Omental fat pad (tissue), 4 donors: ENCODE results near the gene DMAC2. TPM values are rescaled to one million over a fixed set of nuclear protein-coding genes. Genes with fewer than 3 reads are reported as not detected.
"Not testable (repeated sequence)": the region's sequence is repeated elsewhere in the genome, so short reads cannot be mapped to it uniquely, and the experiment has no call there.

Experiments used
- ATAC-seq: fragments of 150-250 bp; one replicate; pipeline ENCODE4 v1.9.1; 2016; ENCODE audit warnings: mild to moderate bottlenecking, moderate library complexity; ENCODE audit not compliant: low FRiP score
- DNase-seq: peaks from one replicate; pipeline ENCODE4 v3.0.0-alpha.2; 2019; ENCODE audit warnings: low spot score
- total RNA-seq, 4 donors: library from RNA; depleted of rRNA; stranded (reverse); fragments of >200 nt; gene quantifications; one replicate each; pipeline ENCODE4 v1.1.0, GENCODE V29; 2016
- TF ChIP-seq, protein P1 (sequence below), 3 donors: fragments of 450-650 bp; IDR thresholded peaks; one replicate each; pipeline ENCODE4 v1.5.1; 2016 to 2017; ENCODE audit warnings: antibody characterized with exemption in 3 of 3, mild to moderate bottlenecking in 3 of 3, moderate library complexity in 2 of 3

Gene DMAC2
- total RNA-seq, 4 donors from 2014 or later = 29.2 to 36.7 (median 35.1) TPM

DNA sequence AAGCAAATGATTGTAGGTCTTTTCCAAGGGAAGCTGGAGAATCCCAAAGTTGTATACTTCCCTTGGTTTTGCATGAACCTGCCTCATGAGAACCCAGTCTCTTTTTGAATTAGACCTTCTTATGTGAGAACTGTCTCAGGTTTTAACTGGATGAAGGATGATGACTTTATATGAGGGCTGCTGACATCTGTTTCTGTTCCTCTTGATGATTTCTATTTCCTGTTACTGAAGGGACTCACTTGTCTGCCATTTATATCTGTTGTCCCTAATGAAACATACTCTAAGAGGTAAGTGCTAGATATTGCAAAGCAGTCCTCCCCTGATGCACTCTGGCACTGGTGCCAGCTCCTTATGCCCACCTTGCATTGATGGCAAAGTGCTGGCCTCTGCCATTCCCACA lies 36.9 kb upstream of the DMAC2 start:
- DNase-seq (no peak), ATAC-seq (no peak)
- TF ChIP-seq, protein P1, sequence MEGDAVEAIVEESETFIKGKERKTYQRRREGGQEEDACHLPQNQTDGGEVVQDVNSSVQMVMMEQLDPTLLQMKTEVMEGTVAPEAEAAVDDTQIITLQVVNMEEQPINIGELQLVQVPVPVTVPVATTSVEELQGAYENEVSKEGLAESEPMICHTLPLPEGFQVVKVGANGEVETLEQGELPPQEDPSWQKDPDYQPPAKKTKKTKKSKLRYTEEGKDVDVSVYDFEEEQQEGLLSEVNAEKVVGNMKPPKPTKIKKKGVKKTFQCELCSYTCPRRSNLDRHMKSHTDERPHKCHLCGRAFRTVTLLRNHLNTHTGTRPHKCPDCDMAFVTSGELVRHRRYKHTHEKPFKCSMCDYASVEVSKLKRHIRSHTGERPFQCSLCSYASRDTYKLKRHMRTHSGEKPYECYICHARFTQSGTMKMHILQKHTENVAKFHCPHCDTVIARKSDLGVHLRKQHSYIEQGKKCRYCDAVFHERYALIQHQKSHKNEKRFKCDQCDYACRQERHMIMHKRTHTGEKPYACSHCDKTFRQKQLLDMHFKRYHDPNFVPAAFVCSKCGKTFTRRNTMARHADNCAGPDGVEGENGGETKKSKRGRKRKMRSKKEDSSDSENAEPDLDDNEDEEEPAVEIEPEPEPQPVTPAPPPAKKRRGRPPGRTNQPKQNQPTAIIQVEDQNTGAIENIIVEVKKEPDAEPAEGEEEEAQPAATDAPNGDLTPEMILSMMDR (IDR thresholded peaks at IDR 0.05) = no peak

DNA sequence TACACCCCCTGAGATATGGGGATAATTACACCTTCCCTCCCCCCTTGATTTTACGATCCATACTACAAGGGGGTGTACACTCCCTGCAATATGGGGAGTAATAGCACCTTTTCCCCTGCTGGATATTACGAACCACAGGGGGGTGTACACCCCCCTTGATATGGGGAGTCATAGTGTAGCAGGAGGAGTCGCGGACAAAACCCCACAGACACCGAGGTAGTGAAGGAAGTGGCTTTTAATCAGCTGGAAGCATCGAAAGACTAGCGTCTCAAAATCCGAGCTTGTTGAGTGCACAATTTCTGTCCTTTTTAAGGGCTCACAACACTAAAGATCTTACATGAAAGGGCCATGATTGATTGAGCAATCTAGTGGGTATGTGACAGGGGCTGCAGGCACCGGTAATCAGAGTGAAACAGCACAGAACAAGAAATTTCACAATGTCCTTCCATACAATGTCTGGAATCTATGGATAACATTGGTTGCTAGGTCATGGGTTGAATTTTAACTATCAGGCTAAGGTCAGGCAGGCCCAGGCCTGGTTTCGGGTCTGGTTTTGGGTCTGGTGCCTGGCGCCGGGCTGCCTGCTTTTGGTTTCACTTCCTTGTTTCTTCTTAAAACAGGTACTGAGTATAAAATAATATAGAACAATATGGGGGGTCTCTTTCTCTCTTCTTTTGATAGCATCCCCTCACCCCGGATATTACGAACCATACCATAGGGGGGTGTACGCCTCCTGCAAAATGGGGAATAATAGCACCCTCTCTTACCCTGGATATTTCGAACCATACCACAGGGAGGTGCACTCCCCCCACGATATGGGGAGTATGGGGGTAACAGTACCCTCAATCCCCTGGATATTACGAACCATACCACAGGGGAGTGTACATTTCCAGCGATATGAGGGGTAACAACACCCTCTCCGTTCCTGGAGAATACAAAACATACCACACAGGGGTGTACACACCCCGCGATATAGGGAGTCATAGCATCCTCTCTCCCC lies 23.8 kb upstream of the DMAC2 start:
- not testable (repeated sequence) for DNase-seq, ATAC-seq

DNA sequence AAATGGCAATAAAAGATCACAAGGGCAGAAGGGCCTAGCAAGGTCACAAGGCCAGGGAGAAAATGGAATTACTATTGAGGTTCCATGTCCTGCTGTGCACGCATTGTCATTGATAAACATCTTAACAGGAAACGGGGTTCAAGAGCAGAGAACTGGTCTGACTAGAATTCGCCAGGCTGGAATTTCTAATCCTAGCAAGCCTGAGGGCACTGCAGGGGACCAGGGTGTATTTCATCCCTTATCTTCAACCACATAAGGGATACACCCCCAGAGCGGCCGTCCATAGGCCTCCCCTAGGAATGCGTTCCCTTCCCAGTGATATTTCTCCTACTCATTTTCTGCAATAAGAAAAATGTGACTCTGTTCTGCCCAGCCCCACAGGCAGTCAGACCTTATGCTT lies 22.8 kb upstream of the DMAC2 start:
- no peak for ATAC-seq
- TF ChIP-seq, protein P1 (IDR thresholded peaks at IDR 0.05) = no peak
- DNase-seq = no peak

DNA sequence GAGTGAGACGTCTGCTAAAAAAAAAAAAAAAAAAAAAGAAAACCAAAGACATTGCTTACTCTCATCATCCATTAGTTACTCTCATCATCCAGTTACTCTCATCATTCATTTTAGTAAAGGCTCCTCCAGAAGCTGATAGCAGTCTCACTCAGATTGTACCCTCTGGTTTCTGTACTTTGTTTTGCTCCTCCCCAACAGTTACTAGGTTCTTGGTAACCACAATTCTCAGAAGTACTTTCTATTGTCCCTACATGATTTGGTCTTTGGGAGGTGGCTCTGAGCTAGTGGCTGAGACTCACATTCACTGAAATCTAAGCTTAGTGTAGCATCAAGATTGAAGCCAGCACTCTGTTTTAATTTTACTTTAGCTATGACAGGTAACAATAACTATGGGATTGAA lies 17.5 kb upstream of the DMAC2 start:
- TF ChIP-seq, protein P1 (IDR thresholded peaks at IDR 0.05) = no peak
- no peak for ATAC-seq
- DNase-seq = no peak

DNA sequence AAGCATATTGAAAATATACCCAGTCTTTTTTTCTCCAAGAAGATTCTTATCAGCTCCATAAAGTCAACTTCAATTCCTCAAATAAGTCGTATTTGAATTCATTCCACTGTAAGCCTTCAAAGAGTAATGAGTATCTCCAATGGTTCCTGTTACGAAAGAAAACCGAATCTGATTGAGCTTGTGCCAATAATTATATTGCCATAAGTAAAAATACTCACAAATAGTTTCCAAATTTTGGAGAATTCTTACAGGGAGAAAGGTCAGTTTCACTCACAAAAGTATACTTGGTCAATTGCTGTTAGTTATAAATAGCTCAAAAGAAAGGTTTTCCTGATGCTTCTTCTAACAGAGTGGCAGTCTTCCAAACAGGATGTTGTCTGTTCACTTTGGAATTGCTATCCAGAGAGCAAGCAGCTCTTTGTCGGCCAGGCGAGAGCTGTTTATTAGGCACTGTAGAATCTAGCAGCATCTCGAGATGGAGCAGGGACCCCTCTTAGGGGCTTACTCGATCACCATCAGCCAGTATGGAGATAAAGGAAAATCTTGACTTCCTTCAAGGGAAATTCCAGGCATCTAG lies 16.7 kb upstream of the DMAC2 start:
- no peak for ATAC-seq
- TF ChIP-seq, protein P1 (IDR thresholded peaks at IDR 0.05) = no peak
- DNase-seq = no peak

DNA sequence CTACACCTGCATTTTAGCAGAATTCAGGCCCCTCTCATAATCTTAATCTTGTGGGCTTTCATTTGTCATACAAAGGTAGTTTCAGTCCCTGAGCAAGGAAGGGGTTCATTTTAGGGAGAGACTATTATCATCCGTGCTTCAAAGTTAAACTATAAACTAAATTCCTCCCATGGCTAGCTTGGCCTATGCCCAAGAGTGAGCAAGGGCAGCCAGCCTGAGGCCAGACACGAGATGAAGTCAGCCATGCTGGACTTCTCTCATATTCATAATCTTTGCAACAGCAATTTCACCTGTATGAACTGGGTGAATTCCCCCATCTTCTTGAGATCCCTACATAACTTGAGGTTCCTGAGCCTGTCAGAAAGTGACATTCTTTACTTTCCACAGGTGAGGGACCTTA lies 16.2 kb upstream of the DMAC2 start:
- TF ChIP-seq, protein P1 (IDR thresholded peaks at IDR 0.05) = no peak
- ATAC-seq = no peak
- DNase-seq = no peak

DNA sequence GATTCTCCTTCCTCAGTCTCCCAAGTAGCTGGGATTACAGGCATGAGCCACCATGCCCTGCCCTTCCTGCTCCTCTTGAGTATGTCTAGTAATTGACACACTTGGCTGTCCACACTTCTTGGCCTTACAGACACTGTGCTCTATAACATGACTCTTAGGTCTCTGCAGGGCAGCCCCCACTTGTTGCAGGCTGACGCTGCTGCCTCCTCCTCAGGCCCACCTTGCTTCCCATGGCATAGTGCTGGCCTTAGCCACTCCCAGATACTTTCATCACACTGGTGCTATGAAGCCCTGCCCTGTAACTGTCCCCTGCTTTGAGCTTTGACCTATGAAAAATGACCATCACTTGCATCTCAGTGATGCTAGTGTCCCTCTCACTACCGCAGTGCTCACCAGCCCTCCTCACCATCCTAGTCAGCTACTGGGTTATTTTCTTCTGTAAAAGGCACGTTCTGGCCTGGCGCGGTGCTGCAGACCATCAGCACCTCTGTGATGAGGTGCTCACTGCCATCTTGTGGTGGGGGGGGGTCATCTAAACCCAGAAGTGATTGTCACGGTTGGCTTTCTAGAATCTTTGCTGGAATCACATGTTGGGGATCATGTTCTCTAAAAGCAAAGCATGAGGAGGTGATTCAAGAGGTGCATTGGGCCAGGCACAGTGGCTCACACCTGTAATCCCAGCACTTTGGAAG lies 13.0 kb upstream of the DMAC2 start:
- DNase-seq (no peak), ATAC-seq (no peak)
- TF ChIP-seq, protein P1 (IDR thresholded peaks at IDR 0.05) = no peak
